GM12891 (cell line): Measurements from ENCODE around the gene PLEKHA8.

ENCODE experiments used
- POLR2A ChIP-seq: IDR thresholded peaks from 2 replicates; pipeline ENCODE4 v1.6.1; 2011; ENCODE audit warnings: low read depth, low read length, control low read depth
- POLR2AphosphoS5 ChIP-seq: IDR thresholded peaks from 2 replicates; pipeline ENCODE4 v1.6.1; 2011; ENCODE audit warnings: low read depth, low read length, control low read depth

DNA sequence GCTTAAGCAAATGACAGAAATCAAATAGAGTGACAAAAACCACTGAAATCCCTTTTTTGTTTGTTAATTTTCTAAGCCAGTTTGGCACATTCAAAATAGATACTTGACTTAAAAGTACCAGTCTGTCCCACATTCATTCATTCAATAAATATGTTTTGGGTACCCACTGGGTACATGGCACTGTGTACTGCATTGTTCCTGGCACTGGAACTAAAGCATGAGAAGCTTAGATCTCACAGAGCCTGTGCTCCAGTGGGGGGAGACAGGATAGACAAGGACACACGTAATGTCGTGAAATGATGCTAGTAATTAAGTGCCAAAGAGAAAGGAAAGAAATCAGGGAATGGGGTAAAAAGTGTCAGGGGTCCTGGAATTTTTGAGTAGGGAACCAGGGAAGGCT is 119.6 kb downstream of the PLEKHA8 start:
- no peak for TF ChIP-seq POLR2AphosphoS5
- no peak for TF ChIP-seq POLR2A
